Thyroid gland (tissue), 4 donors: ENCODE measurements around the gene SPIB.

Experiments used
- CTCF ChIP-seq, 6 experiments: fragments of 200-600 bp in 3 of 6; fragments of 450-650 bp in 3 of 6; sonication (generic) in 3 of 6; IDR thresholded peaks; one replicate each; pipeline ENCODE4 v1.5.1; 2016 to 2019; ENCODE audit warnings: antibody characterized with exemption in 6 of 6, mild to moderate bottlenecking in 2 of 6, inconsistent platforms in 1 of 6, moderate library complexity in 1 of 6
- POLR2A ChIP-seq, 2 donors: fragments of 450-650 bp; IDR thresholded peaks; one replicate each; pipeline ENCODE4 v1.6.1; 2017; ENCODE audit warnings: antibody characterized with exemption in 2 of 2, mild to moderate bottlenecking in 2 of 2, moderate library complexity in 1 of 2

- no peak for TF ChIP-seq CTCF (IDR thresholded peaks at IDR 0.05)
- TF ChIP-seq POLR2A (IDR thresholded peaks at IDR 0.05): no peak
Measured at GRCh38 chr19:50479761-50480251, 61.1 kb downstream of the SPIB start.
